ENCODE results near the gene AR. TPM values are rescaled to one million over a fixed set of nuclear protein-coding genes. Genes with fewer than 3 reads are reported as not detected.

Gene AR
- total and polyA plus RNA-seq, 2 of the 8 experiments (the other 6 are each of a cell fraction or from before 2014, with no cell fraction given), result 7.1 to 10.7 TPM

GRCh38 chrX:67718926-67719325 is 175.1 kb downstream of the AR start:
- H3K23me2 ChIP-seq (ENCODE audit: low read depth, low read length), result no peaks in the 10 kb centered on the region; the same call in 1 of the 2 replicates
- H3K56ac ChIP-seq (replicated peaks; ENCODE audit: insufficient read length, low read depth, low read length), result no peak overlapping the region
- no peak overlapping the region for H4K5ac ChIP-seq (ENCODE audit: insufficient read length, low read depth, low read length)
- WGBS, 2 experiments (ENCODE audit: extremely low coverage in 1 of 2, insufficient coverage in 1 of 2, insufficient read length in 1 of 2, insufficient replicate concordance in 2 of 2, low coverage in 1 of 2, low lambda C conversion rate in 2 of 2, missing lambda C conversion rate in 1 of 2), result 90% methylated on average over 3 of the region's 4 CpGs; no CpG with 5 or more reads in 1 of the 2 experiments
- no peak overlapping the region for H4K8ac ChIP-seq (ENCODE audit: extremely low read depth, insufficient read depth, low read length)
- H3K9me3 ChIP-seq (ENCODE audit: insufficient read depth in 2 of 2, low read depth in 1 of 2, low read length in 1 of 2), result no peaks in the 10 kb centered on the region
- H3K18ac ChIP-seq (ENCODE audit: extremely low read depth, low read length), result no peak overlapping the region
- no peak overlapping the region for H3K4me3 ChIP-seq (ENCODE audit: extremely low read depth in 1 of 4, insufficient read depth in 2 of 4, low read depth in 3 of 4, low read length in 4 of 4)
- no peak overlapping the region for H3K23ac ChIP-seq (ENCODE audit: insufficient read length)
- H3K79me2 ChIP-seq (ENCODE audit: control insufficient read depth in 1 of 2, insufficient read depth in 2 of 2, low read length in 2 of 2), result no peaks in the 10 kb centered on the region
- no peak overlapping the region for H2BK120ac ChIP-seq (replicated peaks; ENCODE audit: low read depth, low read length)
- no peak overlapping the region for H3K9ac ChIP-seq (replicated peaks in 1 of 4; ENCODE audit: extremely low read depth in 1 of 4, low read depth in 3 of 4, low read length in 3 of 4)
- peaks cover 0 to 3% (median 0%) of the 10 kb centered on the region in 4 experiments; a peak in 2 of 8 replicates for H3K36me3 ChIP-seq (ENCODE audit: control insufficient read depth in 2 of 4, insufficient read depth in 4 of 4, low read length in 3 of 4)
- TF ChIP-seq TCF12 (IDR thresholded peaks at IDR 0.05; ENCODE audit: low read depth, low read length) (no peak), ZNF274 (IDR thresholded peaks at IDR 0.05; ENCODE audit: borderline replicate concordance, extremely low read depth, low read length) (no peak), HDAC2 (IDR thresholded peaks at IDR 0.05; ENCODE audit: borderline replicate concordance in 1 of 2, low read depth in 2 of 2, low read length in 2 of 2) (no peak), CBX8 (IDR thresholded peaks at IDR 0.05; ENCODE audit: borderline replicate concordance, low read depth, low read length) (no peak), GABPA (IDR thresholded peaks at IDR 0.05; ENCODE audit: borderline replicate concordance, insufficient read depth, low read length) (no peak)
- TF ChIP-seq, protein P1, sequence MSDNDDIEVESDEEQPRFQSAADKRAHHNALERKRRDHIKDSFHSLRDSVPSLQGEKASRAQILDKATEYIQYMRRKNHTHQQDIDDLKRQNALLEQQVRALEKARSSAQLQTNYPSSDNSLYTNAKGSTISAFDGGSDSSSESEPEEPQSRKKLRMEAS (IDR thresholded peaks at IDR 0.05), result no peak
- no peak overlapping the region for H2AK5ac ChIP-seq (ENCODE audit: low read depth, low read length)
- H2BK5ac ChIP-seq (ENCODE audit: low read depth, low read length), result no peak overlapping the region
- no peaks in the 10 kb centered on the region for H3K4me1 ChIP-seq (replicated peaks in 1 of 4; ENCODE audit: control insufficient read depth in 3 of 4, insufficient read depth in 4 of 4, low read length in 3 of 4)
- FAIRE-seq (no peak), DNase-seq (ENCODE audit: low read depth in 1 of 2, low spot score in 2 of 2) (no peak)
- no peak overlapping the region for H2BK12ac ChIP-seq (ENCODE audit: low read depth, low read length)
- no peaks in the 10 kb centered on the region for H4K20me1 ChIP-seq (replicated peaks in 1 of 2; ENCODE audit: control insufficient read depth in 1 of 2, insufficient read depth in 2 of 2, low read length in 2 of 2)
- H2AFZ ChIP-seq (ENCODE audit: low read length), result no peak overlapping the region
- H3K14ac ChIP-seq (ENCODE audit: insufficient read length), result no peak overlapping the region
- H2BK20ac ChIP-seq (ENCODE audit: low read length), result no peak overlapping the region
- no peaks in the 10 kb centered on the region for H3K27me3 ChIP-seq (replicated peaks in 1 of 4; ENCODE audit: control insufficient read depth in 3 of 4, extremely low read depth in 1 of 4, insufficient read depth in 3 of 4, low read length in 3 of 4)
- no peak overlapping the region for H3K4ac ChIP-seq (replicated peaks; ENCODE audit: insufficient read length, low read depth, low read length)
- H3K4me2 ChIP-seq (ENCODE audit: insufficient read depth in 1 of 2, low read depth in 2 of 2, low read length in 2 of 2), result no peak overlapping the region
- no peak overlapping the region for H4K91ac ChIP-seq (replicated peaks; ENCODE audit: insufficient read length, low read length)
- ChIA-PET CTCF (ENCODE audit: partially characterized antibody) (interaction anchor here (0.7 kb wide), 1 partner anchor 12 kb away, joined by 3 read pairs; no protein-coding TSS in a partner anchor), POLR2A (ENCODE audit: partially characterized antibody) (no interaction called here)
- no peak overlapping the region for H3K27ac ChIP-seq (ENCODE audit: low read depth, low read length)
- no peak overlapping the region for H2BK15ac ChIP-seq (ENCODE audit: low read length)
- H3K79me1 ChIP-seq (ENCODE audit: low read depth, low read length), result no peaks in the 10 kb centered on the region

Measured in H1 (cell line).